ENCODE data around the gene VPS13C.

Gene VPS13C

DNA sequence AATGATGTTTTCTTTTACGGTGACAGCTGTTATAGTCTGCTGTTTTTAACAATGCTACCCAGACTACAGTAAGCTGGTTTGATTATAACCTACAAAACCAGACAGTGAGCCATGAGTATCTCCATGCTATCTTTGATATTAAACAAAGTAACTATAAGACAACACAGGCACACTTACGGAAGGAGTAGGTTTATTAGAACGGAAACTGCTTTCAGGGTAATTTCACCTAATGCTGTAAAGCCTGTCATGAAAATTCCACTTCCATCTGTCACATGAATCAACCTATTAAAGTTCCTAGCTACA is 33.0 kb downstream of the VPS13C start:
- Histone ChIP-seq H3F3A (ENCODE audit: low read depth) (no peaks in the 10 kb centered on the region), H3K4me3 (ENCODE audit: low read length, poor library complexity, severe bottlenecking) (no peak overlapping the region), H3K79me2 (ENCODE audit: insufficient read depth, low read length) (no peaks in the 10 kb centered on the region), H3K4me2 (ENCODE audit: low read depth, low read length, poor library complexity, severe bottlenecking) (no peak overlapping the region), H3K9ac (ENCODE audit: low read depth, low read length, poor library complexity, severe bottlenecking) (no peak overlapping the region), H3K27me3 (ENCODE audit: insufficient read depth, low read length, poor library complexity, severe bottlenecking) (no peaks in the 10 kb centered on the region), H3K9me3 (ENCODE audit: insufficient read depth, low read depth, low read length) (no peaks in the 10 kb centered on the region), H3K9me2 (replicated peaks; ENCODE audit: low read depth, low read length) (no peaks in the 10 kb centered on the region), H2AFZ (ENCODE audit: low read length) (no peak overlapping the region), H3K36me3 (ENCODE audit: insufficient read depth, low read length) (peaks cover 29% of the 10 kb centered on the region; the same call in 1 of the 2 replicates), H4K20me1 (ENCODE audit: insufficient read depth, low read length, poor library complexity, severe bottlenecking) (no peaks in the 10 kb centered on the region), H3K4me1 (ENCODE audit: insufficient read depth, low read length, poor library complexity, severe bottlenecking) (no peaks in the 10 kb centered on the region)
- no peak for TF ChIP-seq CTCF (conservative IDR thresholded peaks at IDR 0.05; ENCODE audit: low read length)
- no peak for TF ChIP-seq EZH2phosphoT487 (IDR thresholded peaks at IDR 0.05; ENCODE audit: borderline replicate concordance)

- H3F3A ChIP-seq (ENCODE audit: low read depth) = no peaks in the 10 kb centered on the region
- no peak overlapping the region for H3K9ac ChIP-seq (ENCODE audit: low read depth, low read length, poor library complexity, severe bottlenecking)
- no peaks in the 10 kb centered on the region for H3K79me2 ChIP-seq (ENCODE audit: insufficient read depth, low read length)
- no peak overlapping the region for H2AFZ ChIP-seq (ENCODE audit: low read length)
- H3K27me3 ChIP-seq (ENCODE audit: insufficient read depth, low read length, poor library complexity, severe bottlenecking) = no peaks in the 10 kb centered on the region
- no peaks in the 10 kb centered on the region for H3K9me3 ChIP-seq (ENCODE audit: insufficient read depth, low read depth, low read length)
- no peak overlapping the region for H3K4me2 ChIP-seq (ENCODE audit: low read depth, low read length, poor library complexity, severe bottlenecking)
- H3K36me3 ChIP-seq (ENCODE audit: insufficient read depth, low read length) = peaks cover 30% of the 10 kb centered on the region; the same call in 1 of the 2 replicates
- H3K9me2 ChIP-seq (replicated peaks; ENCODE audit: low read depth, low read length) = no peaks in the 10 kb centered on the region
- H3K4me3 ChIP-seq (ENCODE audit: low read length, poor library complexity, severe bottlenecking) = no peak overlapping the region
- no peak for TF ChIP-seq EZH2phosphoT487 (IDR thresholded peaks at IDR 0.05; ENCODE audit: borderline replicate concordance)
- no peak for TF ChIP-seq CTCF (conservative IDR thresholded peaks at IDR 0.05; ENCODE audit: low read length)
- no peaks in the 10 kb centered on the region for H4K20me1 ChIP-seq (ENCODE audit: insufficient read depth, low read length, poor library complexity, severe bottlenecking)
- no peaks in the 10 kb centered on the region for H3K4me1 ChIP-seq (ENCODE audit: insufficient read depth, low read length, poor library complexity, severe bottlenecking)
Measured at GRCh38 chr15:62026487-62027262, 33.6 kb downstream of the VPS13C start.

- Histone ChIP-seq H3K79me2 (ENCODE audit: insufficient read depth, low read length) (no peaks in the 10 kb centered on the region), H3K27me3 (ENCODE audit: insufficient read depth, low read length, poor library complexity, severe bottlenecking) (no peaks in the 10 kb centered on the region), H3K36me3 (ENCODE audit: insufficient read depth, low read length) (peaks cover 23% of the 10 kb centered on the region), H2AFZ (ENCODE audit: low read length) (no peak overlapping the region), H3K4me1 (ENCODE audit: insufficient read depth, low read length, poor library complexity, severe bottlenecking) (no peaks in the 10 kb centered on the region), H3K9me2 (replicated peaks; ENCODE audit: low read depth, low read length) (no peaks in the 10 kb centered on the region), H3F3A (ENCODE audit: low read depth) (no peaks in the 10 kb centered on the region), H3K9ac (ENCODE audit: low read depth, low read length, poor library complexity, severe bottlenecking) (no peak overlapping the region), H3K4me2 (ENCODE audit: low read depth, low read length, poor library complexity, severe bottlenecking) (no peak overlapping the region), H3K9me3 (ENCODE audit: insufficient read depth, low read depth, low read length) (no peaks in the 10 kb centered on the region), H4K20me1 (ENCODE audit: insufficient read depth, low read length, poor library complexity, severe bottlenecking) (no peaks in the 10 kb centered on the region), H3K4me3 (ENCODE audit: low read length, poor library complexity, severe bottlenecking) (no peak overlapping the region)
- TF ChIP-seq CTCF (conservative IDR thresholded peaks at IDR 0.05; ENCODE audit: low read length) = peak; percentile 71
- TF ChIP-seq EZH2phosphoT487 (IDR thresholded peaks at IDR 0.05; ENCODE audit: borderline replicate concordance) = no peak
Measured at GRCh38 chr15:62021991-62022600, 38.2 kb downstream of the VPS13C start.
